Caki2 (cell line): ENCODE data around the gene BNIP3. TPM values are rescaled to one million over a fixed set of nuclear protein-coding genes. Genes with fewer than 3 reads are reported as not detected.
"Not testable (repeated sequence)": the region's sequence is repeated elsewhere in the genome, so short reads cannot be mapped to it uniquely, and the experiment has no call there.

ENCODE experiments used
- DNase-seq: peaks from one replicate; pipeline ENCODE4 v3.0.0-alpha.2; 2015; ENCODE audit warnings: low read depth
- in situ Hi-C: cut with HindIII; loops from 2 replicates; pipeline ENCODE4 v1.10.0; 2016; ENCODE audit warnings: low sequenced_read_pairs, low pct_unique_long_range_greater_than_20kb, mixed read lengths
- total RNA-seq: library from RNA; depleted of rRNA; stranded (reverse); fragments of >200 nt; shearing (Covaris generic); gene quantifications from 2 replicates; pipeline ENCODE4 v1.2.3, GENCODE V29; 2014; ENCODE audit warnings: low replicate concordance; rRNA removed

The BNIP3 gene
- total RNA-seq, 1 experiment from 2014 or later = 564 TPM

GRCh38 chr10:131925011-131925649, 56.6 kb downstream of the BNIP3 start:
- in situ Hi-C loops = no loop called here
- DNase-seq = no peak

- no peak for DNase-seq
- in situ Hi-C loops = no loop called here
These were observed 58.5 kb downstream of the BNIP3 start for GRCh38 chr10:131923038-131923756.

- in situ Hi-C loops = no loop called here
- DNase-seq = no peak
These were observed 60.5 kb downstream of the BNIP3 start for GRCh38 chr10:131921184-131921583.

- in situ Hi-C loops = no loop called here
- no peak for DNase-seq
These were observed 61.0 kb downstream of the BNIP3 start for GRCh38 chr10:131920693-131921092.

- no peak for DNase-seq
- in situ Hi-C loops = no loop called here
These were observed 61.6 kb downstream of the BNIP3 start for GRCh38 chr10:131920151-131920550.

- in situ Hi-C loops, DNase-seq: not testable (repeated sequence)
These were observed 62.3 kb downstream of the BNIP3 start for GRCh38 chr10:131919461-131919860.

Other genes with a start within 250 kb of the BNIP3 start
- 39.1 and 45.4 TPM in 2 replicates for gene PPP2R2D, start 80.9 kb downstream of the BNIP3 start, total RNA-seq
- gene JAKMIP3, start 84.0 kb upstream of the BNIP3 start, total RNA-seq = 0.54 and 1.9 TPM in 2 replicates
- 0.14 TPM in 1 of 2 replicates, not detected in the other for gene DPYSL4, start 205.0 kb upstream of the BNIP3 start, total RNA-seq